IPS-NIHi11 (cell line): ENCODE data around the gene ESF1.

Experiments
- DNase-seq: peaks from one replicate; pipeline ENCODE4 v3.0.0; 2012; ENCODE audit warnings: mixed read lengths, low spot score

The ESF1 gene

DNA sequence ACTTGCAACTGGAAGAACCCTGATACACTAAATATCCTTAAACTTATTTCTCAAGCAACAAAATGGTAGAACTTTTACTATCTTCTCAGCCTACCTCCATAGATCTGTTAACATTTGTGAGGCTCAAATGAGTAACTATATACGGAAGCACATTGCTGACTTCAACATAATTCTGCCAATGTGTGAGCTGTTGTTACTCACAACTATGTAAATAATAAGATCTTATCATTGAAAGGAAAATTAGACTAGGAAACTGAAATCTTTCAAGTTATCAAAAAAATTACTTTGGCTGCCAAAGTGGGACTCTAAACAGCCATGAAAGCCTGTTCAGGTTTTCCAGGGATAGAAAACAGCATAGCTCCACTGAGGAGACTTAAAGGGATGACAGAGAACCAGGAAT, 105.8 kb downstream of the ESF1 start:
- DNase-seq: no peak

DNA sequence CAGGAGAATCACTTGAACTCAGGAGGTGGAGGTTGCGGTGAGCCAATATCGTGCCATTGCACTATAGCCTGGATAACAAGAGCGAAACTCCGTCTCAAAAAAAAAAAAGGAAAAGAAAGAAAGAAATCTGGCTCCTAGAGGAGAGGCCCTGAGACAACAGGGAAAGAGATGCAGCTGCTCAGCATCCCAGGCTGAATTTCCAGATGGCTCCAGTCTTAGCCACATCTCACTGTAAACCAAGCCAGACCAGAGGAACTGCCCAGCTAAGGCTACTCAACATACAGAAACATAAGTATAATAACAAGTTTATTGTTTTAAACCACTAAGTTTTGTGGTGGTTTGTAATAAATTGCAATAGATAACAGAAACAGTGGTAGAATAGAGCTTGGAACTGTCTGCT, 107.5 kb downstream of the ESF1 start:
- no peak for DNase-seq

DNA sequence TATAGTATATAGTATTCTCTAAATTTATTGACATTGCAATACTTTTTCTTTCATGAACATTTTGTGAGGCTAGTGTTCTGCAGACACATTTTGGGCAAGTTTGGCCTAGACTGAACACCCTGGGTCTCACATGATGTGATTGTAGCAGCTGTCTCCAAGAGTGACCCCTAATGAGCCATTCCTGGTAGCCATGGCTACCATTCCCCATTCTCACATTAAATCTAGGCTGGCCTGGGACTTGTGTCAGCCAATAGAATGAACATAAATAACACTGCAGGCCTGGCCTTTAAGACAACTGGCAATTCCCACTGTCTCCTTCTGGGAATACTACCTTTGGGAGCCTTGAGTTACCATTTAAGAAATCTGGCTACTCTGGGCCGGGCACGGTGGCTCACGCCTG, 108.0 kb downstream of the ESF1 start:
- no peak for DNase-seq

DNA sequence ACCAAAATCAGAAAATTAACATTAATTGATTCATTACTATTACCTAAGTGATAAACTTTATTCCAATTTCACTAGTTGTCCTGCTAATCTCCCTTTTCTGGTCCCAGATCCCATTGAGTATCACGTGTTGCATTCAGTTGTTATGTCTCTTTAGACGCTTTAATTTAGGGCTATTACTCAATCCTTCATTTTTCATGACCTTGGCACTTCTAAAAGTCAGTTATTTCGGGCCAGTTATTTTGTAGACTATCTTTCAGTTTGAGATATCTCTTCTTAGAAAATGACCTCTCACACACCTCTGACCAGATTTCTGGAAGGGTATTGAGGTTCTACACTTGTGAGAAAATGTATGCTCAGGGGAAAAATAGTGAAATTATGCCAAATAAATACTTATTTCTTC, 112.0 kb downstream of the ESF1 start:
- no peak for DNase-seq

DNA sequence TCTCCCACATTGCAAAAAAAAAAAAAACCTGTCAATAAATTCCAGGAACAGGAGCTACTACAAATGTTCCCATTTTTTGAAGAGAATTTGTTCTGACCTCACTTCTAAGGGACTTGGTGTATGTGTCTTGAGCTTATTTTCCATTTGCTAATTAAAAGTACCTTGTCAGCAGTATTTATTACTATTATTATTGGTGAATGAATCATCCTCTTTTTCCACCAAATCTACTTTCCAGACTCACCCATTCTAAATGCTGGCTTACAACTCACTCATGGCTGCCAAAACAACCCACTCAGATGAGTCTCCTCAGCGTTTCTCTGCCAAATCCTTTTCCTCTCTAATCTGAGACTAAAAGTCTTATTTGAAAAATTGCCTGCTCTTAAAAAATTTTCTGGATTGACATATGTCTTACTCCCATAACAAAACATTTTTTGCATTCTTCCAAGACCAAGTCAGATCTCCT, 112.8 kb downstream of the ESF1 start:
- DNase-seq: no peak

DNA sequence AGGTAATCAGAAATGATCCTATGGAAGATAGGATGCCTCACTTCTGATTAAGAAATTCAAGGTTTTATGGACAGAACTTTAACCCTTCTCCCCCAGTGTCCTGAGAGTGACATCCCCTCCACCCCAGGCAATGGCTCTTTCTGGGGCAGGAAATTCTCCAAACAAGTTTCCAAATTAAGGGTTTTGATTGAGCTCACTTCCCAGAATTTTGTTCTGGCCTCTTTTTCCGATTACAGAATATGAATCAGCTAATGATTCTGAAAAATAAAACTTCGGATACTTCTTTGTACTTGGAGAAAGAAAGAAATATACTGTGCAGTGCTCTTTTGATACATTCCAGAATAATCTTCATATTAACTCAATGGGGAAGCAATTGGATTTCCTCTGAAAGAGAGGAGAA, 113.2 kb downstream of the ESF1 start:
- DNase-seq: no peak

DNA sequence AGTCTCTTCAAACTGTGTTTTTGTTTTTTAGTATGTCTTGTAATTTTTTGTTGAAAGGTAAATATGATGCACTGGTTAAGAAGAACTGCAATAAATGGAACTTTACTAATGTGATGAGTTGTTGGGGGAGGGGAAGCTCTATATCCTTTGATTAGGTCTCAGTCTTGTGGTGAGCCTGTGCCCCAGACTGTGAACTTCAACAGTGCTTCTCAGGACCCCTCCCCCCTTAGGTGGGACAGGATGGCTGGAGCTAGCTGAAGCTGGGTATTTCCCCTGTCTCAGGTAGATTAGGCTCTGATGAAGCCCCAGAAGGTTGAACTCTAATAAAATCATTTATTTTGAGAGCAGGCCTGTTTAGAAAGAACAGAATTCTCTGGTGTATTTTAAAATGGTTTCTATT, 114.6 kb downstream of the ESF1 start:
- peak; percentile 33 for DNase-seq

DNA sequence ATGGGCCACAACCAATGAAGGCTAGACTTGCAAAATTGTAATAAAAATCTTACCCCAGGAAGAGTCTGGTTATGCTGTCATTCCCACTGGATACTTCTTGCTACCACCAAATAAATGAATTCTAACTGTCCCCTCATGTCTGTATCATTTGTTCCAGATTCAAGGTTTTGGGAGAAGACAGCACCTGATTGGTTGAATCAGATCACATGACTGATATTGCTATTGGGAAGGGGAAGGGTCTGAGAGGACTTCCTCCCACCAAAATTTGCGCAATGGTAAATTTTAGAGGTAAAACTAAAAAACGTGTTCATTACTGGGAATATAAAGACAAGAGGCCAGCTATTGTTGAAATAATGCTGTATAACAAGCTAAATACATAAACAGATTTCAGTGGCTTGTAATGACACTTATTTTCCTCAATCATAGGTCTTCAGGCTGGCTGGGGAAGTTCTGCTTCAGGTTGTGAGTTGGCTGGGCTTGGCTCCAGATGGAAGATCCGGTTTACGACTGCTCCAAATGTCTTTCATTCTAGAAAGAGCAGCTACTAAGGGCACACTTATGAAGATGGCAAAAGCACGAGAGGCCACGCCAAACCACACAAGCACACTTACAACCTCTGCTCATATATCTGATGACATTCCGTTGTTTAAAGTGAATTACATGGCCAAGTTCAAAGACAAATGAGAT, 118.9 kb downstream of the ESF1 start:
- no peak for DNase-seq
